ENCODE measurements around the gene ATP2A3.
A peak's percentile ranks its signal among the peaks of the same experiment; 100 is the strongest.

ATP2A3 gene

DNA sequence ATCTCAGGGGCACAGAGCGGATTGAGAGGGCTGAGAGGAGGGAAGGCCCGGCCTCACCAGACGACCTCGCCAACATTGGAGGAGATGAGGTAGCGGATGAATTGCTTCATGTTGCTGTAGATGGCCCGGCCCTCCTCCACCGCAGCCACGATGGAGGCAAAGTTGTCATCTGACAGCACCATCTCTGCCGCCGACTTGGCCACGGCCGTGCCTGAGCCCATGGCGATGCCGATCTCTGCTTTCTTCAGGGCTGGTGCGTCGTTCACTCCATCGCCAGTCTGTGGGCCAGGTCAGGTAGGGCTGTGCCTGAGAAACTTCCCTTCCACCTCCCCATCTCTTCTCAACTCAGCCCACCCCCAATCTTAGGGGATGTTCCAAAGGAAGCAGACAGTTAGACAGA lies 26.9 kb downstream of the ATP2A3 start:
- Histone ChIP-seq H3K4me2 (ENCODE audit: low read length) (no peak overlapping the region), H3K27me3 (ENCODE audit: control insufficient read depth, insufficient read depth, low read length) (no peaks in the 10 kb centered on the region), H2AFZ (no peak overlapping the region), H3K4me3 (ENCODE audit: low read depth, low read length) (no peak overlapping the region), H3K36me3 (ENCODE audit: control insufficient read depth, insufficient read depth, low read length) (no peaks in the 10 kb centered on the region), H3K9ac (no peak overlapping the region), H3K79me2 (no peaks in the 10 kb centered on the region), H3K4me1 (no peaks in the 10 kb centered on the region), H3K9me3 (ENCODE audit: control insufficient read depth, low read length) (no peaks in the 10 kb centered on the region), H3K27ac (no peak overlapping the region)
- TF ChIP-seq CTCF (IDR thresholded peaks at IDR 0.05), result no peak

GRCh38 chr17:3935825-3936355 lies 28.3 kb downstream of the ATP2A3 start:
- Histone ChIP-seq H3K36me3 (ENCODE audit: control insufficient read depth, insufficient read depth, low read length) (no peaks in the 10 kb centered on the region), H3K4me1 (no peaks in the 10 kb centered on the region), H3K4me3 (ENCODE audit: low read depth, low read length) (no peak overlapping the region), H2AFZ (no peak overlapping the region), H3K27me3 (ENCODE audit: control insufficient read depth, insufficient read depth, low read length) (no peaks in the 10 kb centered on the region), H3K9me3 (ENCODE audit: control insufficient read depth, low read length) (no peaks in the 10 kb centered on the region), H3K79me2 (no peaks in the 10 kb centered on the region), H3K4me2 (ENCODE audit: low read length) (no peak overlapping the region), H3K27ac (no peak overlapping the region), H3K9ac (no peak overlapping the region)
- no peak for TF ChIP-seq CTCF (IDR thresholded peaks at IDR 0.05)

GRCh38 chr17:3935140-3935542 lies 29.1 kb downstream of the ATP2A3 start:
- H3K9me3 ChIP-seq (ENCODE audit: control insufficient read depth, low read length), result no peaks in the 10 kb centered on the region

DNA sequence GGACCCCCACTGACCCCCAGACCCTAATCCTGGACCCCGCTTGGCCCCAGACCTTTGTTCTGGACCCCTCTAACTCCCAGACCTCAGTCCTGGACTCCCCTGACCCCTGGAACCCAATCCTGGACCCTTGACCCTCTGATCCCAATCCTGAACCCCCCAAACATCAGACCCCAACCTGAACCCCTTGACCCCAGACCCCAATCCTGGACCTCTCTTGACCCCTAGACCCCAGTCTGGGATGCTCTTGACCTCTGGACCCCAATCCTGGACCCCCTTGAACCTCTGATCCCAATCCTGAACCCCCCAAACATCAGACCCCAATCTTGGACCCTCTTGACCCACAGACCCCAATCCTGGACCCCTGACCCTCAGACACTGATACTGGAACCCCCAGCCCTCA lies 34.5 kb downstream of the ATP2A3 start:
- no peaks in the 10 kb centered on the region for H3K27me3 ChIP-seq (ENCODE audit: control insufficient read depth, insufficient read depth, low read length)
- H3K4me3 ChIP-seq (ENCODE audit: low read depth, low read length), result no peak overlapping the region
- no peak overlapping the region for H3K9ac ChIP-seq
- no peaks in the 10 kb centered on the region for H3K36me3 ChIP-seq (ENCODE audit: control insufficient read depth, insufficient read depth, low read length)
- no peak overlapping the region for H2AFZ ChIP-seq
- no peak overlapping the region for H3K4me2 ChIP-seq (ENCODE audit: low read length)
- H3K27ac ChIP-seq, result no peak overlapping the region
- no peak for TF ChIP-seq CTCF (IDR thresholded peaks at IDR 0.05)
- H3K9me3 ChIP-seq (ENCODE audit: control insufficient read depth, low read length), result no peaks in the 10 kb centered on the region
- no peaks in the 10 kb centered on the region for H3K79me2 ChIP-seq
- no peaks in the 10 kb centered on the region for H3K4me1 ChIP-seq

More at GRCh38 chr17:3935140-3935542, 29.1 kb downstream of the ATP2A3 start:
- Histone ChIP-seq H3K9ac (no peak overlapping the region), H3K27ac (no peak overlapping the region), H3K36me3 (ENCODE audit: control insufficient read depth, insufficient read depth, low read length) (no peaks in the 10 kb centered on the region), H3K27me3 (ENCODE audit: control insufficient read depth, insufficient read depth, low read length) (no peaks in the 10 kb centered on the region), H3K4me2 (ENCODE audit: low read length) (no peak overlapping the region), H2AFZ (peak overlapping the region; percentile 5), H3K4me1 (no peaks in the 10 kb centered on the region), H3K4me3 (ENCODE audit: low read depth, low read length) (no peak overlapping the region), H3K79me2 (no peaks in the 10 kb centered on the region)
- peak; percentile 50 for TF ChIP-seq CTCF (IDR thresholded peaks at IDR 0.05)

DNA sequence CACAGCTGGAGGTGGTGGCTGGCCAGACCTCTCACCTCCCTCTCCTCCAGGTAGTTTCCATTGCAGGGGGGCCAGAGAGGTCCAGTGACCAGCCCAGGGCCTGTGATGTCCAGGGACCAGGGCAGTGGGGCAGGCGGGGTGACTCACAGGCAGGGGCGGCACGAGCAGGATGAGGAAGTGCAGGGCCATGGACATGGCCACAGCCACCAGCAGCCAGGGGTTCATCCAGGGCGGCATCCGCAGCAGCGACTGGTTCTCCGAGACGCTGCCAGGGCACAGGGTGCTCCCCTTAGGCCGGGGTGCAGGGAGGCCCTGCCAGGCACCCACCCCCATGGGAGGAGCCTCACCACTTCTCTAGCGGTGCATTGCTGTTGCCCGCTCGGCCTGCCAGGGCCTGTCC lies 35.1 kb downstream of the ATP2A3 start:
- Histone ChIP-seq H3K27me3 (ENCODE audit: control insufficient read depth, insufficient read depth, low read length) (no peaks in the 10 kb centered on the region), H3K4me1 (no peaks in the 10 kb centered on the region), H3K36me3 (ENCODE audit: control insufficient read depth, insufficient read depth, low read length) (no peaks in the 10 kb centered on the region), H3K4me3 (ENCODE audit: low read depth, low read length) (no peak overlapping the region), H2AFZ (no peak overlapping the region), H3K4me2 (ENCODE audit: low read length) (no peak overlapping the region), H3K79me2 (no peaks in the 10 kb centered on the region), H3K9me3 (ENCODE audit: control insufficient read depth, low read length) (no peaks in the 10 kb centered on the region), H3K27ac (no peak overlapping the region), H3K9ac (no peak overlapping the region)
- no peak for TF ChIP-seq CTCF (IDR thresholded peaks at IDR 0.05)

Measured in parathyroid adenoma (tissue), 2 donors.